Neutrophil (primary cell): ENCODE measurements around the gene DNM1.

Experiments used
- H3K27ac ChIP-seq: fragments of 200-600 bp; sonication (generic); 2 replicates; pipeline ENCODE4 v1.5.1; 2016; ENCODE audit warnings: mild to moderate bottlenecking, moderate library complexity
- H3K27me3 ChIP-seq: fragments of 200-600 bp; sonication (generic); 2 replicates; pipeline ENCODE4 v1.6.0; 2016; ENCODE audit warnings: mild to moderate bottlenecking
- H3K36me3 ChIP-seq: fragments of 200-600 bp; sonication (generic); 2 replicates; pipeline ENCODE4 v1.5.1; 2017
- H3K4me1 ChIP-seq, 2 experiments: fragments of 200-600 bp in 1 of 2; sonication (generic) in 1 of 2; 1 replicate in 1 of 2; 2 replicates in 1 of 2; pipeline versions ENCODE4 v1.5.1 to v1.6.1; 2013 to 2016; ENCODE audit warnings: low read depth in 1 of 2, low read length in 1 of 2, mild to moderate bottlenecking in 1 of 2, moderate library complexity in 1 of 2; ENCODE audit not compliant: control insufficient read depth in 1 of 2, insufficient read depth in 1 of 2
- H3K4me3 ChIP-seq, 2 experiments: fragments of 200-600 bp in 1 of 2; sonication (generic) in 1 of 2; 1 replicate in 1 of 2; 2 replicates in 1 of 2; pipeline ENCODE4 v1.5.1; 2013 to 2016; ENCODE audit warnings: low read depth in 1 of 2, low read length in 1 of 2, mild to moderate bottlenecking in 1 of 2, moderate library complexity in 1 of 2
- H3K9me3 ChIP-seq: fragments of 200-600 bp; sonication (generic); 2 replicates; pipeline ENCODE4 v1.5.1; 2016
- CTCF ChIP-seq: fragments of 200-600 bp; sonication (generic); IDR thresholded peaks from 2 replicates; pipeline ENCODE4 v1.5.1; 2016; ENCODE audit warnings: antibody characterized with exemption

The DNM1 gene

GRCh38 chr9:128298535-128299482 lies 95.6 kb downstream of the DNM1 start:
- no peak overlapping the region for H3K27ac ChIP-seq
- H3K9me3 ChIP-seq: no peaks in the 10 kb centered on the region
- no peaks in the 10 kb centered on the region for H3K36me3 ChIP-seq
- no peak overlapping the region for H3K4me3 ChIP-seq
- no peaks in the 10 kb centered on the region for H3K4me1 ChIP-seq
- H3K27me3 ChIP-seq: no peaks in the 10 kb centered on the region
- no peak for TF ChIP-seq CTCF

DNA sequence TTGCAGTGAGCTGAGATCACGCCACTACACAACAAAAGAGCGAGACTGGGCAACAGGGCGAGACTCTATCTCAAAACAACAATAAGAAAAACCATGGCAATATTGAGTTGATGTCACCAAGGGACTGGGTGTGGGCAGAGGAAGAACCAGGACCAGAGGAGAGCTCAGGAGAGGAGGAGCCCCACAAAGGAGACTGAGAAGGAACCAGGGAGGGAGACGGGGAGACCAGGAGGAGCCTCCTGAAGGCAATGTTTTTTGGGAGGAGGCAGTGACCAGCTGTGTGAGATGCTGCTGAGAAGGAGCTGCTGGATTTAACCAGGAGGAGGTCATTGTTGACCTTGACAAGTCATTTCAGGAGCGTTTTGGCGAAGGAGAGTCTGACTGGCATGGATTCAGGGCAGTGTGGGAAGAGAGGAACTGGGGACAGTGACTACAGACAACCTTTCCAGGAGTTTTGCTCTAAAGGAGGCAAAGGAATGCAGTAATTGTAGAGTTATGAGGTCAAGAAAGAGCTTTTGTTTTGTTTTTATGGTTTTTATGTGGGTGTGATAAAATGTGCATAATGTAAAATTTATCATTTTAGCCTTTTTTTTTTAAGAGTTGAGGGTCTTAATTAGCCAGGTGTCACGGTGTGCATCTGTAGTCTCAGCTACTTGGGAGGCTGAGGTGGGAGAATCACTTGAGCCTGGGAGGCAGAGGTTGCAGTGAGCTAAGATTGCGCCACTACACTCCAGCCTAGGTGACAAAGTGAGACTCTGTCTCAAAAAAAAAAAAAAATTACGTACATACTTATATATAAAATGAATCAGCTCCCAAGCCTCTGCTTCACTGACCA lies 101.2 kb downstream of the DNM1 start:
- no peak for TF ChIP-seq CTCF
- Histone ChIP-seq H3K27ac (no peak overlapping the region), H3K9me3 (no peaks in the 10 kb centered on the region), H3K4me1 (no peaks in the 10 kb centered on the region), H3K36me3 (peaks cover 4% of the 10 kb centered on the region), H3K4me3 (no peak overlapping the region), H3K27me3 (no peaks in the 10 kb centered on the region)
